GM06990 (cell line): Measurements from ENCODE around the gene LRBA.
"Not testable (repeated sequence)": the region's sequence is repeated elsewhere in the genome, so short reads cannot be mapped to it uniquely, and the experiment has no call there.

Experiments
- DNase-seq: peaks from one replicate; pipeline ENCODE4 v3.0.0-alpha.2; 2011; ENCODE audit not compliant: insufficient read length; ENCODE audit errors: extremely low read depth
- H3K27me3 ChIP-seq: replicated peaks from 2 replicates; pipeline ENCODE4 v1.6.0; 2011; ENCODE audit warnings: low read length; ENCODE audit not compliant: control insufficient read depth, insufficient read depth
- H3K36me3 ChIP-seq: 2 replicates; pipeline ENCODE4 v1.5.1; 2011; ENCODE audit warnings: low read length; ENCODE audit not compliant: control insufficient read depth, insufficient read depth
- H3K4me3 ChIP-seq: replicated peaks from 2 replicates; pipeline ENCODE4 v1.5.1; 2011; ENCODE audit warnings: low read depth, mild to moderate bottlenecking, control low read depth, low read length
- TF ChIP-seq, protein P1 (sequence below): IDR thresholded peaks from 2 replicates; pipeline ENCODE4 v1.5.1; 2011; ENCODE audit warnings: low read length, control low read depth, mild to moderate bottlenecking, inconsistent platforms; ENCODE audit not compliant: insufficient read depth, poor library complexity, severe bottlenecking

LRBA gene

DNA sequence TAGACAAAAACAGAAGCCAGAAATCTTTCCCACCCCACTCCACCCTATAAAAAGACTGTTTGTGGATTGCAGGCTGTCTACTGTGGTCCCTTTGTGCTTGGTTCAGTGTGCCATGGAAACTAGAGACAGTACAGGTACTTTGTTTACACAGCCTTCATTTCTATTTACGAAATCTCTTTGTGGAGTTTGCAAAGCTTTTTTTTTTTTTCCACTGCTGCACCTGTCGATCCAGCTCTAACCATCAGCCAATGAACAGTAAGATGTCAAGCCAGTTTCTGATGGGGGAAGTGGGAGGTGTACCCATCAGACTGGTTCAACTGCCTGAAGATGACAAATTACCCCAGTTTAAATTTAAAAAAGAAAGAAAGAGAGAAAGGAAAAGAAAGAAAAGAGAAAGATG is 20.2 kb upstream of the LRBA start:
- TF ChIP-seq, protein P1, sequence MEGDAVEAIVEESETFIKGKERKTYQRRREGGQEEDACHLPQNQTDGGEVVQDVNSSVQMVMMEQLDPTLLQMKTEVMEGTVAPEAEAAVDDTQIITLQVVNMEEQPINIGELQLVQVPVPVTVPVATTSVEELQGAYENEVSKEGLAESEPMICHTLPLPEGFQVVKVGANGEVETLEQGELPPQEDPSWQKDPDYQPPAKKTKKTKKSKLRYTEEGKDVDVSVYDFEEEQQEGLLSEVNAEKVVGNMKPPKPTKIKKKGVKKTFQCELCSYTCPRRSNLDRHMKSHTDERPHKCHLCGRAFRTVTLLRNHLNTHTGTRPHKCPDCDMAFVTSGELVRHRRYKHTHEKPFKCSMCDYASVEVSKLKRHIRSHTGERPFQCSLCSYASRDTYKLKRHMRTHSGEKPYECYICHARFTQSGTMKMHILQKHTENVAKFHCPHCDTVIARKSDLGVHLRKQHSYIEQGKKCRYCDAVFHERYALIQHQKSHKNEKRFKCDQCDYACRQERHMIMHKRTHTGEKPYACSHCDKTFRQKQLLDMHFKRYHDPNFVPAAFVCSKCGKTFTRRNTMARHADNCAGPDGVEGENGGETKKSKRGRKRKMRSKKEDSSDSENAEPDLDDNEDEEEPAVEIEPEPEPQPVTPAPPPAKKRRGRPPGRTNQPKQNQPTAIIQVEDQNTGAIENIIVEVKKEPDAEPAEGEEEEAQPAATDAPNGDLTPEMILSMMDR = no peak
- DNase-seq = no peak
- Histone ChIP-seq H3K4me3 (no peak overlapping the region), H3K36me3 (no peaks in the 10 kb centered on the region), H3K27me3 (no peaks in the 10 kb centered on the region)

- TF ChIP-seq, protein P1 = no peak
- DNase-seq = no peak
- Histone ChIP-seq H3K36me3 (no peaks in the 10 kb centered on the region), H3K4me3 (no peak overlapping the region), H3K27me3 (no peaks in the 10 kb centered on the region)
Observed at GRCh38 chr4:151034829-151035228, 19.7 kb upstream of the LRBA start.

DNA sequence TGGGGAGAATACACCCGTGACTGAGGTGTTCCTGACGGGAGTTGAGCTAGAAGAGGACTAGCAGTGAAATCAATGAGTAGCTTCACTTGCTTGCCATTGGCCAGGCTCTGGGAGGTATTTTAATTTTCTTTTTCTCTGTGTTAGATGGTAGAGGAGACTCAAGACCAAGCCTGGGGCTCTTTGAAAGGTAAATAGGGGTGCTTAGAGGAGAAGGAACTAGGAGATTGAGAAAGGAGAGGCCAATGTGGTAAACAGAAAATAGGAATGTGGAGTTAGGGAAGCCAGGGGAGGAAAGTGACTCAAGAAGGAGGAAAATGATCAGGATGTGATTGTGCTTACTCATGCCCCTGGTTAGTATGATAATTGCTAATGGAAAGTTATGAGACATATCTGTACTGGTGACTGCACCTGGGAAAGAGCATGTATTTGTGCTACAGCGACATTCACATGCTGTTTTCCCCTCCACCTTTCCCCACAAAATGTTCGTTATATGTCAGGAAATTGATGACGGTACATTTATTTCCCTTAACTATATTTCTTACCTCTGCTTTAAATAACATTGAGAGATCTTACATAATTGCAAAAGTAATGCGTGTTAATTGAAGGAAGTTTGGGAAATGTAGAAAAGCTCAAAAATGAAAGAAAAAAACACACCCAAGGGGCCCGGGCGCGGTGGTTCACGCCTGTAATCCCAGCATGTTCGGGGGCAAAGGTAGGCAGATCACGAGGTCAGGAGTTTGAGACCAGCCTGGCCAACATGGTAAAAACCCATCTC is 16.9 kb upstream of the LRBA start:
- DNase-seq = peak; percentile 43
- TF ChIP-seq, protein P1 = no peak
- peak overlapping the region; percentile 29 for H3K4me3 ChIP-seq

DNA sequence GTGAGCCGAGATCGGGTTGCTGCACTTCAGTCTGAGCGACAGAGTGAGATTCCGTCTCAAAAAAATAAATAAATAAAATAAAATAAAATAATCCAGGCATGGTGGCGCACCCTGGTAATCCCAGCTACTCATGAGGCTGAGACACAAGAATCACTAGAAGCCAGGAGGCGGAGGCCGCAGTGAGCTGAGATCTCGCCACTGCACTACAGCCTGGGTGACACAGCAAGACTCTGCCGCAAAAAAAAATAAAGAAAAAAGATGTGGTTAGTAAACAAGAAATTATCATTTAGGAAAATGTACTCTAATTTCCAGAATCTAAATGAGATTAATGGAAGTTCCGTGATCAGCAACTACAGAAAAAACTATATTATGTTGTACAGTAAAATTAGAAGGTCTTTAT is 14.5 kb upstream of the LRBA start:
- DNase-seq = no peak
- no peak overlapping the region for H3K4me3 ChIP-seq
- TF ChIP-seq, protein P1 = no peak
- H3K36me3 ChIP-seq = no peaks in the 10 kb centered on the region
- no peaks in the 10 kb centered on the region for H3K27me3 ChIP-seq

More for the DNA sequence above, 16.9 kb upstream of the LRBA start:
- H3K36me3 ChIP-seq = no peaks in the 10 kb centered on the region
- no peaks in the 10 kb centered on the region for H3K27me3 ChIP-seq

DNA sequence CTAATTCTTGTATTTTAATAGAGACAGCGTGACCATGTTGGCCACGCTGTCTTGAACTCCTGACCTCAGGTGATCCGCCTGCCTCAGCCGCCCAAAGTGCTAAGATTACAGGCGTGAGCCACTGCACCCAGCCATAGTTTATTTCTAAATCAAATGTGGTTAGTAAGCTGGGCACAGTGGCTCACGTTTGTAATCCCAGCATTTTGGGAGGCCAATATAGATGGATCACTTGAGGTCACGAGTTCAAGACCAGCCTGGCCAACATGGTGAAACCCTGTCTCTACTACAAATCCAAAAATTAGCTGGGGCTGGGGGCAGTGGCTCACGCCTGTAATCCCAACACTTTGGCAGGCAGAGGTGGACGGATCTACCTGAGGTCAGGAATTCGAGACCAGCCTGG is 13.9 kb upstream of the LRBA start:
- DNase-seq, H3K27me3 ChIP-seq, H3K4me3 ChIP-seq, H3K36me3 ChIP-seq: not testable (repeated sequence)

GRCh38 chr4:151025759-151026158 is 10.7 kb upstream of the LRBA start:
- DNase-seq = no peak
- TF ChIP-seq, protein P1 = no peak
- Histone ChIP-seq H3K4me3 (no peak overlapping the region), H3K27me3 (no peaks in the 10 kb centered on the region), H3K36me3 (no peaks in the 10 kb centered on the region)
